ENCODE measurements around the gene ATXN7.

Gene ATXN7

GRCh38 chr3:63847718-63848450 is 15.8 kb upstream of the ATXN7 start:
- no peak overlapping the region for H3K4me3 ChIP-seq (replicated peaks; ENCODE audit: low read depth, low read length)
- H3K27me3 ChIP-seq (replicated peaks; ENCODE audit: control insufficient read depth, insufficient read depth, low read length) = no peaks in the 10 kb centered on the region
- no peak for TF ChIP-seq CTCF (IDR thresholded peaks at IDR 0.05; ENCODE audit: insufficient read depth, low read length, poor library complexity, severe bottlenecking)
- no peak for DNase-seq (ENCODE audit: extremely low read depth, insufficient read length)
- H3K36me3 ChIP-seq (ENCODE audit: control insufficient read depth, insufficient read depth, low read length) = no peaks in the 10 kb centered on the region

- DNase-seq (ENCODE audit: extremely low read depth, insufficient read length) = no peak
- no peak for TF ChIP-seq CTCF (IDR thresholded peaks at IDR 0.05; ENCODE audit: insufficient read depth, low read length, poor library complexity, severe bottlenecking)
- H3K36me3 ChIP-seq (ENCODE audit: control insufficient read depth, insufficient read depth, low read length) = no peaks in the 10 kb centered on the region
- no peaks in the 10 kb centered on the region for H3K27me3 ChIP-seq (replicated peaks; ENCODE audit: control insufficient read depth, insufficient read depth, low read length)
- no peak overlapping the region for H3K4me3 ChIP-seq (replicated peaks; ENCODE audit: low read depth, low read length)
These were observed 14.5 kb upstream of the ATXN7 start for GRCh38 chr3:63849175-63849574.

- H3K27me3 ChIP-seq (replicated peaks; ENCODE audit: control insufficient read depth, insufficient read depth, low read length) = no peaks in the 10 kb centered on the region
- TF ChIP-seq CTCF (IDR thresholded peaks at IDR 0.05; ENCODE audit: insufficient read depth, low read length, poor library complexity, severe bottlenecking) = no peak
- H3K36me3 ChIP-seq (ENCODE audit: control insufficient read depth, insufficient read depth, low read length) = no peaks in the 10 kb centered on the region
- H3K4me3 ChIP-seq (replicated peaks; ENCODE audit: low read depth, low read length) = no peak overlapping the region
- no peak for DNase-seq (ENCODE audit: extremely low read depth, insufficient read length)
These were observed 12.4 kb upstream of the ATXN7 start for GRCh38 chr3:63851287-63851686.

- Histone ChIP-seq H3K27me3 (replicated peaks; ENCODE audit: control insufficient read depth, insufficient read depth, low read length) (no peaks in the 10 kb centered on the region), H3K36me3 (ENCODE audit: control insufficient read depth, insufficient read depth, low read length) (no peaks in the 10 kb centered on the region), H3K4me3 (replicated peaks; ENCODE audit: low read depth, low read length) (no peak overlapping the region)
- TF ChIP-seq CTCF (IDR thresholded peaks at IDR 0.05; ENCODE audit: insufficient read depth, low read length, poor library complexity, severe bottlenecking) = no peak
- no peak for DNase-seq (ENCODE audit: extremely low read depth, insufficient read length)
These were observed 10.6 kb upstream of the ATXN7 start for GRCh38 chr3:63853106-63853505.

GRCh38 chr3:63855333-63855940 is 8.2 kb upstream of the ATXN7 start:
- Histone ChIP-seq H3K4me3 (replicated peaks; ENCODE audit: low read depth, low read length) (no peak overlapping the region), H3K27me3 (replicated peaks; ENCODE audit: control insufficient read depth, insufficient read depth, low read length) (no peaks in the 10 kb centered on the region), H3K36me3 (ENCODE audit: control insufficient read depth, insufficient read depth, low read length) (no peaks in the 10 kb centered on the region)
- no peak for TF ChIP-seq CTCF (IDR thresholded peaks at IDR 0.05; ENCODE audit: insufficient read depth, low read length, poor library complexity, severe bottlenecking)
- DNase-seq (ENCODE audit: extremely low read depth, insufficient read length) = no peak

Data from GM06990 (cell line).